Measurements from ENCODE around the gene PTGES. TPM values are rescaled to one million over a fixed set of nuclear protein-coding genes. Genes with fewer than 3 reads are reported as not detected.

Gene PTGES
- total and polyA plus RNA-seq, 2 experiments from 2014 or later: 2.8 to 3.6 TPM

DNA sequence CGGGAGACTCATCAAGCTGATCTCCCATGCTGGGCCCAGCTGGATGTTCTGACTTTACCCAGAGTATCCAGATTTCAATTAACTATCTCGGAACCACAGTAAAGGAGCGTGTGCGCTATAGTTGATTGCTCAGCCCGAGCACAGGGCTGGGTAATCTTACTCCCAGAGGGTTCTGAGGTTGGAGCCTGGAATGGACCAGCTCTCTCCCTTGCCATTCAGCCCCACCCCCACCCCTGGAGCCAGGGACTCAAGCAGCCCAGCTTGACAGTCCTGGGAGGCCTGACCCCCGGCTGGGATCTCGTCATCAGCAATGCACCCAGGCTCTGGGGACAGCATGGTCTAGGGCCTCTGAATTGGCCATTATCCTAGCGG is 23.7 kb upstream of the PTGES start:
- H3K27ac Mint-ChIP-seq: no peak overlapping the region
- no peak overlapping the region for H3K27ac ChIP-seq (ENCODE audit: low read depth)

More for the DNA sequence above, 23.7 kb upstream of the PTGES start:
- Mint-ChIP-seq H3K9me3 (no peaks in the 10 kb centered on the region; the same call in 2 of the 3 replicates), H3K4me3 (no peak overlapping the region), H3K36me3 (ENCODE audit: low read depth) (no peaks in the 10 kb centered on the region), H3K4me1 (peaks cover 6% of the 10 kb centered on the region), H3K27me3 (ENCODE audit: insufficient read depth, low read depth, poor library complexity) (peaks cover 13% of the 10 kb centered on the region)
- Histone ChIP-seq H3K4me1 (ENCODE audit: insufficient read depth) (peaks cover 2% of the 10 kb centered on the region; the same call in 1 of the 2 replicates), H3K79me2 (replicated peaks; ENCODE audit: insufficient read depth) (no peaks in the 10 kb centered on the region), H3K27me3 (ENCODE audit: insufficient read depth) (no peaks in the 10 kb centered on the region), H4K20me1 (replicated peaks; ENCODE audit: insufficient read depth) (no peaks in the 10 kb centered on the region), H3K36me3 (ENCODE audit: insufficient read depth) (no peaks in the 10 kb centered on the region), H3K9me2 (ENCODE audit: insufficient read depth) (no peaks in the 10 kb centered on the region), H3K4me2 (no peak overlapping the region), H2AFZ (peak overlapping the region; percentile 80; the same call in 1 of the 2 replicates), H3K4me3 (no peak overlapping the region), H3F3A (replicated peaks; ENCODE audit: low read depth) (no peaks in the 10 kb centered on the region)
- ATAC-seq (no peak; the same call in none of the 3 replicates), DNase-seq (ENCODE audit: low spot score) (no peak)
- no peak for TF ChIP-seq EZH2 (IDR thresholded peaks at IDR 0.05; ENCODE audit: low read depth, unreplicated experiment)
- TF ChIP-seq ZNF114 (CRISPR knock-in tag; IDR thresholded peaks at IDR 0.05): no peak
- no peak for TF ChIP-seq NANOG (IDR thresholded peaks at IDR 0.05; ENCODE audit: borderline replicate concordance)
- TF ChIP-seq, protein P1, sequence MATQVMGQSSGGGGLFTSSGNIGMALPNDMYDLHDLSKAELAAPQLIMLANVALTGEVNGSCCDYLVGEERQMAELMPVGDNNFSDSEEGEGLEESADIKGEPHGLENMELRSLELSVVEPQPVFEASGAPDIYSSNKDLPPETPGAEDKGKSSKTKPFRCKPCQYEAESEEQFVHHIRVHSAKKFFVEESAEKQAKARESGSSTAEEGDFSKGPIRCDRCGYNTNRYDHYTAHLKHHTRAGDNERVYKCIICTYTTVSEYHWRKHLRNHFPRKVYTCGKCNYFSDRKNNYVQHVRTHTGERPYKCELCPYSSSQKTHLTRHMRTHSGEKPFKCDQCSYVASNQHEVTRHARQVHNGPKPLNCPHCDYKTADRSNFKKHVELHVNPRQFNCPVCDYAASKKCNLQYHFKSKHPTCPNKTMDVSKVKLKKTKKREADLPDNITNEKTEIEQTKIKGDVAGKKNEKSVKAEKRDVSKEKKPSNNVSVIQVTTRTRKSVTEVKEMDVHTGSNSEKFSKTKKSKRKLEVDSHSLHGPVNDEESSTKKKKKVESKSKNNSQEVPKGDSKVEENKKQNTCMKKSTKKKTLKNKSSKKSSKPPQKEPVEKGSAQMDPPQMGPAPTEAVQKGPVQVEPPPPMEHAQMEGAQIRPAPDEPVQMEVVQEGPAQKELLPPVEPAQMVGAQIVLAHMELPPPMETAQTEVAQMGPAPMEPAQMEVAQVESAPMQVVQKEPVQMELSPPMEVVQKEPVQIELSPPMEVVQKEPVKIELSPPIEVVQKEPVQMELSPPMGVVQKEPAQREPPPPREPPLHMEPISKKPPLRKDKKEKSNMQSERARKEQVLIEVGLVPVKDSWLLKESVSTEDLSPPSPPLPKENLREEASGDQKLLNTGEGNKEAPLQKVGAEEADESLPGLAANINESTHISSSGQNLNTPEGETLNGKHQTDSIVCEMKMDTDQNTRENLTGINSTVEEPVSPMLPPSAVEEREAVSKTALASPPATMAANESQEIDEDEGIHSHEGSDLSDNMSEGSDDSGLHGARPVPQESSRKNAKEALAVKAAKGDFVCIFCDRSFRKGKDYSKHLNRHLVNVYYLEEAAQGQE (IDR thresholded peaks at IDR 0.05; ENCODE audit: unreplicated experiment): no peak
- no peak for TF ChIP-seq EZH2phosphoT487 (IDR thresholded peaks at IDR 0.05; ENCODE audit: unreplicated experiment)
- TF ChIP-seq, protein P2, sequence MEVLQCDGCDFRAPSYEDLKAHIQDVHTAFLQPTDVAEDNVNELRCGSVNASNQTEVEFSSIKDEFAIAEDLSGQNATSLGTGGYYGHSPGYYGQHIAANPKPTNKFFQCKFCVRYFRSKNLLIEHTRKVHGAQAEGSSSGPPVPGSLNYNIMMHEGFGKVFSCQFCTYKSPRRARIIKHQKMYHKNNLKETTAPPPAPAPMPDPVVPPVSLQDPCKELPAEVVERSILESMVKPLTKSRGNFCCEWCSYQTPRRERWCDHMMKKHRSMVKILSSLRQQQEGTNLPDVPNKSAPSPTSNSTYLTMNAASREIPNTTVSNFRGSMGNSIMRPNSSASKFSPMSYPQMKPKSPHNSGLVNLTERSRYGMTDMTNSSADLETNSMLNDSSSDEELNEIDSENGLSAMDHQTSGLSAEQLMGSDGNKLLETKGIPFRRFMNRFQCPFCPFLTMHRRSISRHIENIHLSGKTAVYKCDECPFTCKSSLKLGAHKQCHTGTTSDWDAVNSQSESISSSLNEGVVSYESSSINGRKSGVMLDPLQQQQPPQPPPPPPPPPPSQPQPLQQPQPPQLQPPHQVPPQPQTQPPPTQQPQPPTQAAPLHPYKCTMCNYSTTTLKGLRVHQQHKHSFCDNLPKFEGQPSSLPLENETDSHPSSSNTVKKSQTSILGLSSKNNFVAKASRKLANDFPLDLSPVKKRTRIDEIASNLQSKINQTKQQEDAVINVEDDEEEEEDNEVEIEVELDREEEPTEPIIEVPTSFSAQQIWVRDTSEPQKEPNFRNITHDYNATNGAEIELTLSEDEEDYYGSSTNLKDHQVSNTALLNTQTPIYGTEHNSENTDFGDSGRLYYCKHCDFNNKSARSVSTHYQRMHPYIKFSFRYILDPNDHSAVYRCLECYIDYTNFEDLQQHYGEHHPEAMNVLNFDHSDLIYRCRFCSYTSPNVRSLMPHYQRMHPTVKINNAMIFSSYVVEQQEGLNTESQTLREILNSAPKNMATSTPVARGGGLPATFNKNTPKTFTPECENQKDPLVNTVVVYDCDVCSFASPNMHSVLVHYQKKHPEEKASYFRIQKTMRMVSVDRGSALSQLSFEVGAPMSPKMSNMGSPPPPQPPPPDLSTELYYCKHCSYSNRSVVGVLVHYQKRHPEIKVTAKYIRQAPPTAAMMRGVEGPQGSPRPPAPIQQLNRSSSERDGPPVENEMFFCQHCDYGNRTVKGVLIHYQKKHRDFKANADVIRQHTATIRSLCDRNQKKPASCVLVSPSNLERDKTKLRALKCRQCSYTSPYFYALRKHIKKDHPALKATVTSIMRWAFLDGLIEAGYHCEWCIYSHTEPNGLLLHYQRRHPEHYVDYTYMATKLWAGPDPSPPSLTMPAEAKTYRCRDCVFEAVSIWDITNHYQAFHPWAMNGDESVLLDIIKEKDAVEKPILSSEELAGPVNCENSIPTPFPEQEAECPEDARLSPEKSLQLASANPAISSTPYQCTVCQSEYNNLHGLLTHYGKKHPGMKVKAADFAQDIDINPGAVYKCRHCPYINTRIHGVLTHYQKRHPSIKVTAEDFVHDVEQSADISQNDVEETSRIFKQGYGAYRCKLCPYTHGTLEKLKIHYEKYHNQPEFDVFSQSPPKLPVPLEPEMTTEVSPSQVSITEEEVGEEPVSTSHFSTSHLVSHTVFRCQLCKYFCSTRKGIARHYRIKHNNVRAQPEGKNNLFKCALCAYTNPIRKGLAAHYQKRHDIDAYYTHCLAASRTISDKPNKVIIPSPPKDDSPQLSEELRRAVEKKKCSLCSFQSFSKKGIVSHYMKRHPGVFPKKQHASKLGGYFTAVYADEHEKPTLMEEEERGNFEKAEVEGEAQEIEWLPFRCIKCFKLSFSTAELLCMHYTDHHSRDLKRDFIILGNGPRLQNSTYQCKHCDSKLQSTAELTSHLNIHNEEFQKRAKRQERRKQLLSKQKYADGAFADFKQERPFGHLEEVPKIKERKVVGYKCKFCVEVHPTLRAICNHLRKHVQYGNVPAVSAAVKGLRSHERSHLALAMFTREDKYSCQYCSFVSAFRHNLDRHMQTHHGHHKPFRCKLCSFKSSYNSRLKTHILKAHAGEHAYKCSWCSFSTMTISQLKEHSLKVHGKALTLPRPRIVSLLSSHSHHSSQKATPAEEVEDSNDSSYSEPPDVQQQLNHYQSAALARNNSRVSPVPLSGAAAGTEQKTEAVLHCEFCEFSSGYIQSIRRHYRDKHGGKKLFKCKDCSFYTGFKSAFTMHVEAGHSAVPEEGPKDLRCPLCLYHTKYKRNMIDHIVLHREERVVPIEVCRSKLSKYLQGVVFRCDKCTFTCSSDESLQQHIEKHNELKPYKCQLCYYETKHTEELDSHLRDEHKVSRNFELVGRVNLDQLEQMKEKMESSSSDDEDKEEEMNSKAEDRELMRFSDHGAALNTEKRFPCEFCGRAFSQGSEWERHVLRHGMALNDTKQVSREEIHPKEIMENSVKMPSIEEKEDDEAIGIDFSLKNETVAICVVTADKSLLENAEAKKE (CRISPR knock-in tag; IDR thresholded peaks at IDR 0.05): no peak
- TF ChIP-seq, protein P3, sequence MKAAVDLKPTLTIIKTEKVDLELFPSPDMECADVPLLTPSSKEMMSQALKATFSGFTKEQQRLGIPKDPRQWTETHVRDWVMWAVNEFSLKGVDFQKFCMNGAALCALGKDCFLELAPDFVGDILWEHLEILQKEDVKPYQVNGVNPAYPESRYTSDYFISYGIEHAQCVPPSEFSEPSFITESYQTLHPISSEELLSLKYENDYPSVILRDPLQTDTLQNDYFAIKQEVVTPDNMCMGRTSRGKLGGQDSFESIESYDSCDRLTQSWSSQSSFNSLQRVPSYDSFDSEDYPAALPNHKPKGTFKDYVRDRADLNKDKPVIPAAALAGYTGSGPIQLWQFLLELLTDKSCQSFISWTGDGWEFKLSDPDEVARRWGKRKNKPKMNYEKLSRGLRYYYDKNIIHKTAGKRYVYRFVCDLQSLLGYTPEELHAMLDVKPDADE (IDR thresholded peaks at IDR 0.05): no peak
- no peak for TF ChIP-seq JUNB (IDR thresholded peaks at IDR 0.05; ENCODE audit: unreplicated experiment)
- no peak for TF ChIP-seq POLR2AphosphoS5 (IDR thresholded peaks at IDR 0.05; ENCODE audit: low read depth)
- TF ChIP-seq ZNF331 (CRISPR knock-in tag; IDR thresholded peaks at IDR 0.05; ENCODE audit: low read depth): no peak
- TF ChIP-seq, protein P4, sequence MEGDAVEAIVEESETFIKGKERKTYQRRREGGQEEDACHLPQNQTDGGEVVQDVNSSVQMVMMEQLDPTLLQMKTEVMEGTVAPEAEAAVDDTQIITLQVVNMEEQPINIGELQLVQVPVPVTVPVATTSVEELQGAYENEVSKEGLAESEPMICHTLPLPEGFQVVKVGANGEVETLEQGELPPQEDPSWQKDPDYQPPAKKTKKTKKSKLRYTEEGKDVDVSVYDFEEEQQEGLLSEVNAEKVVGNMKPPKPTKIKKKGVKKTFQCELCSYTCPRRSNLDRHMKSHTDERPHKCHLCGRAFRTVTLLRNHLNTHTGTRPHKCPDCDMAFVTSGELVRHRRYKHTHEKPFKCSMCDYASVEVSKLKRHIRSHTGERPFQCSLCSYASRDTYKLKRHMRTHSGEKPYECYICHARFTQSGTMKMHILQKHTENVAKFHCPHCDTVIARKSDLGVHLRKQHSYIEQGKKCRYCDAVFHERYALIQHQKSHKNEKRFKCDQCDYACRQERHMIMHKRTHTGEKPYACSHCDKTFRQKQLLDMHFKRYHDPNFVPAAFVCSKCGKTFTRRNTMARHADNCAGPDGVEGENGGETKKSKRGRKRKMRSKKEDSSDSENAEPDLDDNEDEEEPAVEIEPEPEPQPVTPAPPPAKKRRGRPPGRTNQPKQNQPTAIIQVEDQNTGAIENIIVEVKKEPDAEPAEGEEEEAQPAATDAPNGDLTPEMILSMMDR (conservative IDR thresholded peaks at IDR 0.05; ENCODE audit: low read depth in 2 of 2): no peak
- TF ChIP-seq STAT1 (IDR thresholded peaks at IDR 0.05; ENCODE audit: unreplicated experiment): no peak
- TF ChIP-seq CREB1 (CRISPR knock-in tag; IDR thresholded peaks at IDR 0.05; ENCODE audit: low read depth): no peak

All from GM23338 (cell line).